Transverse colon (tissue), 4 donors: ENCODE results near the gene MAMDC4. TPM values are rescaled to one million over a fixed set of nuclear protein-coding genes. Genes with fewer than 3 reads are reported as not detected.

Experiments
- DNase-seq: peaks from one replicate; pipeline ENCODE4 v3.0.0-alpha.2; 2019
- H3K27ac ChIP-seq, 4 donors: fragments of 200-600 bp; sonication (generic); 2 replicates each; pipeline ENCODE4 v1.5.1; 2016 to 2018; ENCODE audit warnings: inconsistent platforms in 4 of 4
- H3K27me3 ChIP-seq: fragments of 200-600 bp; sonication (generic); 2 replicates; pipeline ENCODE4 v1.5.1; 2017; ENCODE audit warnings: inconsistent platforms
- H3K36me3 ChIP-seq, 4 donors: fragments of 200-600 bp; sonication (generic); 2 replicates each; pipeline ENCODE4 v1.5.1; 2017 to 2019; ENCODE audit warnings: inconsistent platforms in 4 of 4
- H3K4me1 ChIP-seq, 4 donors: fragments of 200-600 bp; sonication (generic); 2 replicates each; pipeline ENCODE4 v1.5.1; 2017 to 2020; ENCODE audit warnings: inconsistent platforms in 4 of 4
- H3K4me3 ChIP-seq, 4 donors: fragments of 200-600 bp; sonication (generic); 1 replicate in 1 of 4; 2 replicates in 3 of 4; pipeline versions ENCODE4 v1.5.1 to v1.6.1; 2017 to 2019; ENCODE audit warnings: inconsistent platforms in 4 of 4
- H3K9me3 ChIP-seq, 2 donors: fragments of 200-600 bp; sonication (generic); 2 replicates each; pipeline ENCODE4 v1.5.1; 2017 to 2019; ENCODE audit warnings: inconsistent platforms in 2 of 2
- EP300 ChIP-seq: sonication (generic); formaldehyde crosslinking; IDR thresholded peaks from one replicate; pipeline ENCODE4 v1.6.1; 2017; ENCODE audit warnings: antibody characterized with exemption, low read depth
- POLR2A ChIP-seq: fragments of 450-650 bp; IDR thresholded peaks from one replicate; pipeline ENCODE4 v1.6.1; 2016; ENCODE audit warnings: antibody characterized with exemption, mild to moderate bottlenecking, moderate library complexity
- POLR2AphosphoS5 ChIP-seq, 3 donors: sonication (generic); formaldehyde crosslinking; IDR thresholded peaks; one replicate each; pipeline ENCODE4 v1.6.1; 2016; ENCODE audit warnings: antibody characterized with exemption in 3 of 3
- WGBS, 2 donors: methylation state at CpG; one replicate each; pipeline ENCODE4 v1.1.5; 2018; ENCODE audit warnings: low coverage in 1 of 2; 5-methylcytosine and 5-hydroxymethylcytosine counted together
- in situ Hi-C, 4 donors: fragments of 200-750 bp; cut with MboI; loops; one replicate each; pipeline versions ENCODE4 v1.15.0 to v1.15.1; 2017; ENCODE audit warnings: low sequenced_read_pairs in 3 of 4, low pct_ligation_motif_present in 1 of 4, low pct_unique_long_range_greater_than_20kb in 1 of 4
- intact Hi-C: fragments of 100-400 bp; cut with DNase I; formaldehyde crosslinking; loops from one replicate; pipeline ENCODE4 v1.15.1; 2023; ENCODE audit warnings: low total_unique reads
- total RNA-seq, 4 donors: library from RNA; depleted of rRNA; stranded (reverse); fragments of >200 nt; gene quantifications; one replicate each; pipeline ENCODE4 v1.1.0, GENCODE V29; 2016
- TF ChIP-seq, protein P1 (sequence below), 5 experiments: fragments of 200-600 bp in 3 of 5; fragments of 450-650 bp in 2 of 5; sonication (generic) in 3 of 5; IDR thresholded peaks; 1 replicate in 2 of 5; 2 replicates in 3 of 5; pipeline ENCODE4 v1.5.1; 2016 to 2017; ENCODE audit warnings: antibody characterized with exemption in 5 of 5, inconsistent platforms in 3 of 5, mild to moderate bottlenecking in 2 of 5, moderate library complexity in 1 of 5

MAMDC4 gene
- total RNA-seq, 4 donors from 2014 or later = 11.4 to 52.5 (median 23.2) TPM

- WGBS, 2 donors = 0% methylated on average over 66 of the region's 88 CpGs; no CpG with 5 or more reads in 1 of the 2 donors
- Histone ChIP-seq H3K4me1 (peaks cover 0 to 40% (median 30%) of the 10 kb centered on the region in 4 donors), H3K9me3 (no peaks in the 10 kb centered on the region), H3K36me3 (no peaks in the 10 kb centered on the region), H3K4me3 (peak within 1 kb of the TSS; percentile 63 to 100 (median 95)), H3K27ac (peak within 1 kb of the TSS; percentile 86 to 95 (median 93)), H3K27me3 (no peaks in the 10 kb centered on the region)
- TF ChIP-seq, protein P1, sequence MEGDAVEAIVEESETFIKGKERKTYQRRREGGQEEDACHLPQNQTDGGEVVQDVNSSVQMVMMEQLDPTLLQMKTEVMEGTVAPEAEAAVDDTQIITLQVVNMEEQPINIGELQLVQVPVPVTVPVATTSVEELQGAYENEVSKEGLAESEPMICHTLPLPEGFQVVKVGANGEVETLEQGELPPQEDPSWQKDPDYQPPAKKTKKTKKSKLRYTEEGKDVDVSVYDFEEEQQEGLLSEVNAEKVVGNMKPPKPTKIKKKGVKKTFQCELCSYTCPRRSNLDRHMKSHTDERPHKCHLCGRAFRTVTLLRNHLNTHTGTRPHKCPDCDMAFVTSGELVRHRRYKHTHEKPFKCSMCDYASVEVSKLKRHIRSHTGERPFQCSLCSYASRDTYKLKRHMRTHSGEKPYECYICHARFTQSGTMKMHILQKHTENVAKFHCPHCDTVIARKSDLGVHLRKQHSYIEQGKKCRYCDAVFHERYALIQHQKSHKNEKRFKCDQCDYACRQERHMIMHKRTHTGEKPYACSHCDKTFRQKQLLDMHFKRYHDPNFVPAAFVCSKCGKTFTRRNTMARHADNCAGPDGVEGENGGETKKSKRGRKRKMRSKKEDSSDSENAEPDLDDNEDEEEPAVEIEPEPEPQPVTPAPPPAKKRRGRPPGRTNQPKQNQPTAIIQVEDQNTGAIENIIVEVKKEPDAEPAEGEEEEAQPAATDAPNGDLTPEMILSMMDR (IDR thresholded peaks at IDR 0.05) = no peak
- TF ChIP-seq POLR2A (peak; percentile 59), EP300 (no peak), POLR2AphosphoS5 (IDR thresholded peaks at IDR 0.05) (peak; percentile 78 to 87 (median 85))
- in situ Hi-C loops (no loop called here), intact Hi-C loops (no loop called here)
- peak; percentile 98 for DNase-seq
Measured at GRCh38 chr9:136885950-136886578, 33.9 kb downstream of the MAMDC4 start, which contains the start of gene TRAF2. Gene TRAF2 (plus strand): TSS chr9:136886516. CDS start chr9:136898741, 12,225 bp downstream.

DNA sequence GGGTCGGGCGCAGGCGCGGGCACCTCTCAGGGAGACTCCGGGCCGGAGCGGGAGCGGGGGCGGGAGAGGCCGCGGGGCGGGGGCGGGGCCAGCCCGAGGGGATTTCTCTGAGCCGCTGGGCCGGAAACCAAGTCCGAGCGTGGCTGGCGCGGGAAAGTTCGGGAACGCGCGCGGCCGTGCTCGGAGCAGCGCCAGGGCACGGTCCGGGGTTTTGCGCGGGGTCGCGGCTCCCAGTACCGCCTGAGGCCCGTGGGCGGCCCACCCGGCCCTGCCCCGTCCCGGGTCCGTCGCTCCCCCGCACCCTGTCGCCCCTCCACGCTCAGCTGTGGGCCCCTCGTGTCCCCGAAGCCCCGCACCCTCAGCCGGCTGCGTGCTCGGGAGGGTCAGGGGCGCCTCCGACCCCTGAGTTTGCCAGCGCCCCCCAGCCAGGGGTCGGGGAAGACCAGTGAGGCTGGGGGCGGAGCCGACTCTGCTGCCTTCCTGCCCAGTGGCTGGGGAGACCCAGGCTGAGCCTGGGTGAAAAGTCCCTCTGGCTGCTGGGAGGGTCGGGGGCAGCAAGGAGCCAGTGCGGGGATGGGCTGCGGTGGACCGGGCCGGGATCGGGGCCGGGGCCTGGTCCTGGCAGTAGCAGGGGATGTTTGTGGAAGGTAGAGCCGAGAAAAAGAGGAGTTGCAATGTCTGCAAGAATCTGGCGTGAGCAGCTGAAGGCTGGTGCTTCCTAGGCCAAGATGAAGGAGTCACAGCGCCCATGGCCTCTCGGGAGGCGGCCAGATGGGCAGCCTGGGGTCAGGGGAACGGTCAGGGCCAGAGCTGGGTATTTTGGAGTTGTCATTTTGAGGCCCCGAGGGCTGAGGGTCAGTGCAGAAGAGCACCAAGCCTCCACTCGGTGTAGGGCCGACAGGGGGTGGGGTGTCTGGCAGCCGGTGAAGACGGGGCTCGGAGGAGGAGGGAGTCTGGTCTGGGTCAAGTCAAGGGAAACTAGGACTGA, 34.8 kb downstream of the MAMDC4 start:
- H3K27me3 ChIP-seq = no peaks in the 10 kb centered on the region
- in situ Hi-C loops = no loop called here
- peak; percentile 44 for DNase-seq

GRCh38 chr9:136888454-136888853, 36.3 kb downstream of the MAMDC4 start:
- in situ Hi-C loops (no loop called here), intact Hi-C loops (no loop called here)
- Histone ChIP-seq H3K4me1 (peaks cover 0 to 24% (median 16%) of the 10 kb centered on the region in 4 donors), H3K36me3 (no peaks in the 10 kb centered on the region), H3K9me3 (no peaks in the 10 kb centered on the region), H3K27me3 (no peaks in the 10 kb centered on the region), H3K4me3 (no peak overlapping the region), H3K27ac (no peak overlapping the region)
- 85% methylated on average over 8 of the region's 8 CpGs; no CpG with 5 or more reads in 1 of the 2 donors for WGBS, 2 donors
- no peak for TF ChIP-seq POLR2AphosphoS5 (IDR thresholded peaks at IDR 0.05)
- no peak for DNase-seq

More for the DNA sequence above, 34.8 kb downstream of the MAMDC4 start:
- peak overlapping the region; percentile 86 to 95 (median 93) for H3K27ac ChIP-seq
- no peak for TF ChIP-seq EP300
- TF ChIP-seq, protein P1 (IDR thresholded peaks at IDR 0.05) = no peak
- TF ChIP-seq POLR2AphosphoS5 (IDR thresholded peaks at IDR 0.05) = no peak
- TF ChIP-seq POLR2A = no peak
- intact Hi-C loops = no loop called here
- WGBS, 2 donors = 0 to 2% methylated on average over 1 to 36 of the region's 76 CpGs
- peaks cover 0 to 32% (median 25%) of the 10 kb centered on the region in 4 donors for H3K4me1 ChIP-seq
- no peaks in the 10 kb centered on the region for H3K9me3 ChIP-seq
- H3K36me3 ChIP-seq = no peaks in the 10 kb centered on the region
- H3K4me3 ChIP-seq = peak overlapping the region; percentile 63 to 100 (median 95)

DNA sequence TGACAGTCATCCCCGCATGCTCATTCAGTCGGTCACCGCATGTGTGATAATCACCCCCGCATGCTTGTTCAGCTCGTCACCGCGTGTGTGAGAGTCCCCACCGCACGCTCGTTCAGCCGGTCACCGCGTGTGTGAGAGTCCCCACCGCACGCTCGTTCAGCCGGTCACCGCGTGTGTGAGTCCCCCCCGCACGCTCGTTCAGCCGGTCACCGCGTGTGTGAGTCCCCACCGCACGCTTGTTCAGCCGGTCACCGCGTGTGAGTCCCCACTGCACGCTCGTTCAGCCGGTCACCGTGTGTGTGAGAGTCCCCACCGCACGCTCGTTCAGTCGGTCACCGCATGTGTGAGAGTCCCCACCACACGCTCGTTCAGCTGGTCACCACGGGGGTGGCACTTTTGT, 37.7 kb downstream of the MAMDC4 start:
- Histone ChIP-seq H3K4me1 (peaks cover 0 to 24% (median 16%) of the 10 kb centered on the region in 4 donors), H3K36me3 (no peaks in the 10 kb centered on the region), H3K4me3 (no peak overlapping the region), H3K9me3 (no peaks in the 10 kb centered on the region), H3K27ac (no peak overlapping the region), H3K27me3 (no peaks in the 10 kb centered on the region)
- intact Hi-C loops = no loop called here
- WGBS, 2 donors = 93 to 94% methylated on average over 17 to 42 of the region's 42 CpGs
- in situ Hi-C loops = no loop called here
- DNase-seq = no peak
- TF ChIP-seq POLR2A (no peak), EP300 (no peak), POLR2AphosphoS5 (IDR thresholded peaks at IDR 0.05) (no peak)

GRCh38 chr9:136890661-136891060, 38.5 kb downstream of the MAMDC4 start:
- no peaks in the 10 kb centered on the region for H3K27me3 ChIP-seq
- DNase-seq = no peak
- H3K9me3 ChIP-seq = no peaks in the 10 kb centered on the region
- H3K27ac ChIP-seq = no peak overlapping the region
- TF ChIP-seq EP300 = no peak
- no peak for TF ChIP-seq POLR2A
- no peak overlapping the region for H3K4me3 ChIP-seq
- intact Hi-C loops (no loop called here), in situ Hi-C loops (no loop called here)
- WGBS, 2 donors = 85 to 87% methylated on average over 7 to 13 of the region's 13 CpGs
- H3K4me1 ChIP-seq = peaks cover 0 to 17% (median 12%) of the 10 kb centered on the region in 4 donors
- no peaks in the 10 kb centered on the region for H3K36me3 ChIP-seq
